PC-9 (cell line): ENCODE results near the gene KDM4C.

Experiments used
- CTCF ChIP-seq: fragments of 200-600 bp; sonication (generic); conservative IDR thresholded peaks from 2 replicates; pipeline ENCODE4 v1.6.1; 2017; ENCODE audit warnings: mixed run types, antibody characterized with exemption, mild to moderate bottlenecking, moderate library complexity
- EZH2 ChIP-seq: fragments of 200-600 bp; sonication (generic); IDR thresholded peaks from 2 replicates; pipeline ENCODE4 v1.8.0; 2017; ENCODE audit warnings: antibody characterized with exemption, low read depth

GRCh38 chr9:7145361-7146069, 387.7 kb downstream of the KDM4C start:
- TF ChIP-seq CTCF = no peak
- TF ChIP-seq EZH2 = no peak
